ENCODE measurements around the gene COBL. TPM values are rescaled to one million over a fixed set of nuclear protein-coding genes. Genes with fewer than 3 reads are reported as not detected.

Gene COBL
- polyA plus RNA-seq, 1 donor (not counting 4 experiments of a cell fraction or from before 2014, with no cell fraction given): 4.5 TPM

DNA sequence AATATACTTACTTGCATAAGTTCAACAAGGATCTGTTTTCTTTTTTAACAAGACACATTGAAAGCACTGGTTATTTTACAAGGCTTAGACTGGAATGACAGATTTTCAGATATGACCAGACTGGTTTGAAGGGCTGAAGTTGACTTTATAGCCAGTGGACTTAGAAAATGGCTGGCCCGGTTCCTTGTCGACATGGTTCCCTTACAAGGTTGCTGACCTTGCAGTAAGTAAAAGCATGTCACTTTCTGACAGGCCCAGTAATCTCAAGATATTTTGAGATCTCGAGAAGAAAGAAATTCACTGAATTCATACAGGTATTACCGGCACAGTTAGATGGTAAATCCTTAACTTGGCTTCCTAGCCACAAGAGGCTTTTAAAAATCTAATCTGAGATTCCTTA lies 136.5 kb downstream of the COBL start:
- H3K9me3 ChIP-seq (ENCODE audit: control insufficient read depth, low read depth, low read length): no peaks in the 10 kb centered on the region
- DNase-seq (ENCODE audit: low read depth, low spot score) (no peak), FAIRE-seq (no peak)
- H3K9ac ChIP-seq (ENCODE audit: control insufficient read depth, extremely low read depth, insufficient read depth, low read length): no peak overlapping the region
- TF ChIP-seq, protein P1, sequence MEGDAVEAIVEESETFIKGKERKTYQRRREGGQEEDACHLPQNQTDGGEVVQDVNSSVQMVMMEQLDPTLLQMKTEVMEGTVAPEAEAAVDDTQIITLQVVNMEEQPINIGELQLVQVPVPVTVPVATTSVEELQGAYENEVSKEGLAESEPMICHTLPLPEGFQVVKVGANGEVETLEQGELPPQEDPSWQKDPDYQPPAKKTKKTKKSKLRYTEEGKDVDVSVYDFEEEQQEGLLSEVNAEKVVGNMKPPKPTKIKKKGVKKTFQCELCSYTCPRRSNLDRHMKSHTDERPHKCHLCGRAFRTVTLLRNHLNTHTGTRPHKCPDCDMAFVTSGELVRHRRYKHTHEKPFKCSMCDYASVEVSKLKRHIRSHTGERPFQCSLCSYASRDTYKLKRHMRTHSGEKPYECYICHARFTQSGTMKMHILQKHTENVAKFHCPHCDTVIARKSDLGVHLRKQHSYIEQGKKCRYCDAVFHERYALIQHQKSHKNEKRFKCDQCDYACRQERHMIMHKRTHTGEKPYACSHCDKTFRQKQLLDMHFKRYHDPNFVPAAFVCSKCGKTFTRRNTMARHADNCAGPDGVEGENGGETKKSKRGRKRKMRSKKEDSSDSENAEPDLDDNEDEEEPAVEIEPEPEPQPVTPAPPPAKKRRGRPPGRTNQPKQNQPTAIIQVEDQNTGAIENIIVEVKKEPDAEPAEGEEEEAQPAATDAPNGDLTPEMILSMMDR (optimal IDR thresholded peaks at IDR 0.05 in 1 of 3, IDR thresholded peaks at IDR 0.05 in 1 of 3, conservative IDR thresholded peaks at IDR 0.05 in 1 of 3; ENCODE audit: extremely low read depth in 1 of 3, insufficient read depth in 2 of 3, low read length in 3 of 3): no peak
- no peak for TF ChIP-seq EZH2 (IDR thresholded peaks at IDR 0.05; ENCODE audit: low read length)
- H3K27ac ChIP-seq (ENCODE audit: control insufficient read depth, insufficient read depth, low read length): no peak overlapping the region
- no peaks in the 10 kb centered on the region for H4K20me1 ChIP-seq (ENCODE audit: control insufficient read depth, extremely low read depth, insufficient read depth, low read length)
- no peak overlapping the region for H2AFZ ChIP-seq (ENCODE audit: control insufficient read depth, low read length)
- no peaks in the 10 kb centered on the region for H3K4me1 ChIP-seq (ENCODE audit: control insufficient read depth, extremely low read depth, insufficient read depth, low read length)
- H3K9me1 ChIP-seq (ENCODE audit: control insufficient read depth, extremely low read depth, insufficient read depth, low read length): no peaks in the 10 kb centered on the region
- no peaks in the 10 kb centered on the region for H3K79me2 ChIP-seq (ENCODE audit: control insufficient read depth, insufficient read depth, low read length)
- H3K4me2 ChIP-seq (ENCODE audit: control insufficient read depth, extremely low read depth, insufficient read depth, low read depth, low read length): no peak overlapping the region
- H3K27me3 ChIP-seq (ENCODE audit: control insufficient read depth, extremely low read depth, insufficient read depth, low read length): no peaks in the 10 kb centered on the region
- no peak overlapping the region for H3K4me3 ChIP-seq (ENCODE audit: control insufficient read depth in 2 of 3, extremely low read depth in 1 of 3, insufficient read depth in 2 of 3, low read depth in 1 of 3, low read length in 3 of 3)
- H3K36me3 ChIP-seq (ENCODE audit: control insufficient read depth in 2 of 2, extremely low read depth in 1 of 2, insufficient read depth in 2 of 2, low read length in 2 of 2): no peaks in the 10 kb centered on the region
- dilution Hi-C loops (cut with MboI; ENCODE audit: extremely low pct_ligation_motif_present, low sequenced_read_pairs): no loop called here

GRCh38 chr7:51175992-51176388 lies 140.6 kb downstream of the COBL start:
- Histone ChIP-seq H3K4me2 (ENCODE audit: control insufficient read depth, extremely low read depth, insufficient read depth, low read depth, low read length) (no peak overlapping the region), H3K9ac (ENCODE audit: control insufficient read depth, extremely low read depth, insufficient read depth, low read length) (no peak overlapping the region)
- FAIRE-seq: no peak

More at GRCh38 chr7:51175992-51176388, 140.6 kb downstream of the COBL start:
- dilution Hi-C loops (cut with MboI; ENCODE audit: extremely low pct_ligation_motif_present, low sequenced_read_pairs): no loop called here
- Histone ChIP-seq H3K27ac (ENCODE audit: control insufficient read depth, insufficient read depth, low read length) (no peak overlapping the region), H3K4me1 (ENCODE audit: control insufficient read depth, extremely low read depth, insufficient read depth, low read length) (no peaks in the 10 kb centered on the region), H3K9me1 (ENCODE audit: control insufficient read depth, extremely low read depth, insufficient read depth, low read length) (no peaks in the 10 kb centered on the region), H3K36me3 (ENCODE audit: control insufficient read depth in 2 of 2, extremely low read depth in 1 of 2, insufficient read depth in 2 of 2, low read length in 2 of 2) (no peaks in the 10 kb centered on the region), H3K4me3 (ENCODE audit: control insufficient read depth in 2 of 3, extremely low read depth in 1 of 3, insufficient read depth in 2 of 3, low read depth in 1 of 3, low read length in 3 of 3) (no peak overlapping the region), H3K9me3 (ENCODE audit: control insufficient read depth, low read depth, low read length) (no peaks in the 10 kb centered on the region), H3K27me3 (ENCODE audit: control insufficient read depth, extremely low read depth, insufficient read depth, low read length) (no peaks in the 10 kb centered on the region), H4K20me1 (ENCODE audit: control insufficient read depth, extremely low read depth, insufficient read depth, low read length) (no peaks in the 10 kb centered on the region), H2AFZ (ENCODE audit: control insufficient read depth, low read length) (no peak overlapping the region), H3K79me2 (ENCODE audit: control insufficient read depth, insufficient read depth, low read length) (no peaks in the 10 kb centered on the region)
- TF ChIP-seq, protein P1 (optimal IDR thresholded peaks at IDR 0.05 in 1 of 3, IDR thresholded peaks at IDR 0.05 in 1 of 3, conservative IDR thresholded peaks at IDR 0.05 in 1 of 3; ENCODE audit: extremely low read depth in 1 of 3, insufficient read depth in 2 of 3, low read length in 3 of 3): no peak
- no peak for TF ChIP-seq EZH2 (IDR thresholded peaks at IDR 0.05; ENCODE audit: low read length)
- DNase-seq (ENCODE audit: low read depth, low spot score): no peak
